Measurements from ENCODE around the gene ACAD8. TPM values are rescaled to one million over a fixed set of nuclear protein-coding genes. Genes with fewer than 3 reads are reported as not detected.

Gene ACAD8
- total and polyA plus RNA-seq, 10 donors: 15.7 to 37.5 (median 27.2) TPM

GRCh38 chr11:134233729-134234179, 19.6 kb upstream of the ACAD8 start:
- no peak for DNase-seq
- Histone ChIP-seq H3K36me3 (peaks cover 0 to 43% (median 6%) of the 10 kb centered on the region in 6 donors), H3K4me3 (no peak overlapping the region), H3K4me1 (peaks cover 24 to 53% (median 40%) of the 10 kb centered on the region in 6 donors), H3K27me3 (replicated peaks in 1 of 7) (no peaks in the 10 kb centered on the region), H3K27ac (no peak overlapping the region), H3K9me3 (no peaks in the 10 kb centered on the region)
- 75 to 91% (median 83%) methylated on average over 4 of the region's 4 CpGs for WGBS, 5 donors
- TF ChIP-seq CTCF (IDR thresholded peaks at IDR 0.05 in 8 of 11, conservative IDR thresholded peaks at IDR 0.05 in 3 of 11) (no peak), POLR2AphosphoS5 (IDR thresholded peaks at IDR 0.05) (no peak), POLR2A (IDR thresholded peaks at IDR 0.05) (no peak)
- intact Hi-C loops (cut with DNase I; ENCODE audit: low total_unique reads): no loop called here

- Histone ChIP-seq H3K4me1 (peaks cover 9 to 37% (median 24%) of the 10 kb centered on the region in 6 donors), H3K36me3 (peaks cover 0 to 59% (median 20%) of the 10 kb centered on the region in 6 donors)
- WGBS, 5 donors: 72 to 89% (median 83%) methylated on average over 3 of the region's 3 CpGs
Measured at GRCh38 chr11:134235399-134235798, 18.0 kb upstream of the ACAD8 start.

GRCh38 chr11:134236834-134237556, 16.4 kb upstream of the ACAD8 start:
- Histone ChIP-seq H3K36me3 (peaks cover 0 to 75% (median 26%) of the 10 kb centered on the region in 6 donors), H3K27ac (no peak overlapping the region), H3K9me3 (no peaks in the 10 kb centered on the region), H3K4me1 (peaks cover 5 to 21% (median 9%) of the 10 kb centered on the region in 6 donors), H3K27me3 (replicated peaks in 1 of 7) (no peaks in the 10 kb centered on the region), H3K4me3 (no peak overlapping the region)
- no peak for DNase-seq
- intact Hi-C loops (cut with DNase I; ENCODE audit: low total_unique reads): no loop called here
- TF ChIP-seq POLR2AphosphoS5 (IDR thresholded peaks at IDR 0.05) (no peak), POLR2A (IDR thresholded peaks at IDR 0.05) (no peak), CTCF (IDR thresholded peaks at IDR 0.05 in 8 of 11, conservative IDR thresholded peaks at IDR 0.05 in 3 of 11) (no peak)
- 90 to 95% (median 93%) methylated on average over 7 of the region's 7 CpGs for WGBS, 5 donors

More at GRCh38 chr11:134235399-134235798, 18.0 kb upstream of the ACAD8 start:
- no peak overlapping the region for H3K27ac ChIP-seq
- H3K4me3 ChIP-seq: no peak overlapping the region
- TF ChIP-seq CTCF (IDR thresholded peaks at IDR 0.05 in 8 of 11, conservative IDR thresholded peaks at IDR 0.05 in 3 of 11): no peak
- peak in 1 of 3 donors; percentile 21 for TF ChIP-seq POLR2AphosphoS5 (IDR thresholded peaks at IDR 0.05)
- no peaks in the 10 kb centered on the region for H3K27me3 ChIP-seq (replicated peaks in 1 of 7)
- no peak for DNase-seq
- intact Hi-C loops (cut with DNase I; ENCODE audit: low total_unique reads): no loop called here
- no peaks in the 10 kb centered on the region for H3K9me3 ChIP-seq

- no peaks in the 10 kb centered on the region for H3K27me3 ChIP-seq (replicated peaks in 1 of 7)
- H3K9me3 ChIP-seq: no peaks in the 10 kb centered on the region
- peaks cover under 1 to 16% (median 3%) of the 10 kb centered on the region in 6 donors for H3K4me1 ChIP-seq
- TF ChIP-seq POLR2AphosphoS5 (IDR thresholded peaks at IDR 0.05): no peak
- no peak for TF ChIP-seq POLR2A (IDR thresholded peaks at IDR 0.05)
- no peak for TF ChIP-seq CTCF (IDR thresholded peaks at IDR 0.05 in 8 of 11, conservative IDR thresholded peaks at IDR 0.05 in 3 of 11)
- H3K36me3 ChIP-seq: peaks cover 0 to 81% (median 31%) of the 10 kb centered on the region in 6 donors
- H3K4me3 ChIP-seq: no peak overlapping the region
- H3K27ac ChIP-seq: no peak overlapping the region
- intact Hi-C loops (cut with DNase I; ENCODE audit: low total_unique reads): no loop called here
- DNase-seq: no peak
- WGBS, 5 donors: 80 to 85% (median 83%) methylated on average over 11 of the region's 11 CpGs
Measured at GRCh38 chr11:134237557-134237922, 15.8 kb upstream of the ACAD8 start.

All from spleen (tissue), 11 donors.